Liver (tissue), 9 donors: ENCODE results near the gene DLK2. TPM values are rescaled to one million over a fixed set of nuclear protein-coding genes. Genes with fewer than 3 reads are reported as not detected.

Experiments
- DNase-seq: peaks from one replicate; pipeline ENCODE4 v3.0.0-alpha.2; 2017; ENCODE audit warnings: low spot score
- H3K27ac ChIP-seq, 2 donors: one replicate each; pipeline ENCODE4 v1.7.0; 2013; ENCODE audit warnings: inconsistent platforms in 2 of 2, low read length in 2 of 2, control low read depth in 1 of 2, low read depth in 1 of 2, mild to moderate bottlenecking in 1 of 2
- H3K27me3 ChIP-seq, 4 donors: one replicate each; pipeline versions ENCODE4 v1.6.1 to v1.7.0; 2013; ENCODE audit warnings: low read length in 3 of 4, inconsistent platforms in 1 of 4, mild to moderate bottlenecking in 1 of 4, moderate library complexity in 1 of 4; ENCODE audit not compliant: control insufficient read depth in 4 of 4, insufficient read depth in 4 of 4
- H3K36me3 ChIP-seq, 4 donors: one replicate each; pipeline versions ENCODE4 v1.6.1 to v1.7.0; 2013; ENCODE audit warnings: low read length in 3 of 4, mild to moderate bottlenecking in 3 of 4, low read depth in 1 of 4, moderate library complexity in 1 of 4; ENCODE audit not compliant: control insufficient read depth in 4 of 4, insufficient read depth in 3 of 4
- H3K4me1 ChIP-seq, 4 donors: one replicate each; pipeline versions ENCODE4 v1.6.1 to v1.7.0; 2013; ENCODE audit warnings: low read length in 3 of 4, mild to moderate bottlenecking in 3 of 4, moderate library complexity in 1 of 4; ENCODE audit not compliant: control insufficient read depth in 4 of 4, insufficient read depth in 4 of 4
- H3K4me3 ChIP-seq, 3 donors: one replicate each; pipeline versions ENCODE4 v1.6.1 to v1.7.0; 2013; ENCODE audit warnings: low read length in 3 of 3, control low read depth in 1 of 3, low read depth in 1 of 3, mild to moderate bottlenecking in 1 of 3
- H3K9ac ChIP-seq, 2 donors: one replicate each; pipeline ENCODE4 v1.7.0; 2013; ENCODE audit warnings: low read length in 2 of 2, mild to moderate bottlenecking in 2 of 2, moderate library complexity in 2 of 2, control low read depth in 1 of 2, low read depth in 1 of 2
- H3K9me3 ChIP-seq, 4 donors: one replicate each; pipeline versions ENCODE4 v1.6.1 to v1.7.0; 2013; ENCODE audit warnings: low read length in 3 of 4; ENCODE audit not compliant: control insufficient read depth in 4 of 4
- ATF3 ChIP-seq: IDR thresholded peaks from 2 replicates; pipeline ENCODE4 v1.6.1; 2016; ENCODE audit warnings: antibody characterized with exemption
- EGR1 ChIP-seq, 2 donors: IDR thresholded peaks; 2 replicates each; pipeline ENCODE4 v1.6.1; 2016 to 2018; ENCODE audit warnings: antibody characterized with exemption in 2 of 2, low read depth in 2 of 2
- FOXA1 ChIP-seq: IDR thresholded peaks from 2 replicates; pipeline ENCODE4 v1.6.1; 2016; ENCODE audit warnings: antibody characterized with exemption
- FOXA2 ChIP-seq: IDR thresholded peaks from 2 replicates; pipeline ENCODE4 v1.6.1; 2016; ENCODE audit warnings: antibody characterized with exemption
- GABPA ChIP-seq, 2 donors: IDR thresholded peaks in 1 of 2; conservative IDR thresholded peaks in 1 of 2; 2 replicates each; pipeline ENCODE4 v1.6.1; 2016; ENCODE audit warnings: antibody characterized with exemption in 2 of 2, mild to moderate bottlenecking in 1 of 2, moderate library complexity in 1 of 2
- HNF4A ChIP-seq, 2 donors: conservative IDR thresholded peaks; 2 replicates each; pipeline ENCODE4 v1.6.1; 2016; ENCODE audit warnings: antibody characterized with exemption in 2 of 2, mild to moderate bottlenecking in 2 of 2
- HNF4G ChIP-seq: IDR thresholded peaks from 2 replicates; pipeline ENCODE4 v1.6.1; 2016; ENCODE audit warnings: antibody characterized with exemption
- JUND ChIP-seq, 2 donors: IDR thresholded peaks; 2 replicates each; pipeline ENCODE4 v1.6.1; 2016; ENCODE audit warnings: antibody characterized with exemption in 2 of 2
- NR2F2 ChIP-seq: IDR thresholded peaks from 2 replicates; pipeline ENCODE4 v1.6.1; 2016; ENCODE audit warnings: antibody characterized with exemption
- RAD21 ChIP-seq, 2 donors: IDR thresholded peaks; 2 replicates each; pipeline ENCODE4 v1.6.1; 2016; ENCODE audit warnings: antibody characterized with exemption in 2 of 2, mild to moderate bottlenecking in 2 of 2
- REST ChIP-seq: IDR thresholded peaks from 2 replicates; pipeline ENCODE4 v1.6.1; 2016; ENCODE audit warnings: antibody characterized with exemption, mild to moderate bottlenecking
- RXRA ChIP-seq, 2 donors: IDR thresholded peaks; 2 replicates each; pipeline ENCODE4 v1.6.1; 2017 to 2018; ENCODE audit warnings: antibody characterized with exemption in 2 of 2, mild to moderate bottlenecking in 1 of 2
- SP1 ChIP-seq: IDR thresholded peaks from 2 replicates; pipeline ENCODE4 v1.6.1; 2018; ENCODE audit warnings: antibody characterized with exemption, mild to moderate bottlenecking
- TAF1 ChIP-seq: conservative IDR thresholded peaks from 2 replicates; pipeline ENCODE4 v1.6.1; 2016; ENCODE audit warnings: antibody characterized with exemption, mild to moderate bottlenecking
- YY1 ChIP-seq: IDR thresholded peaks from 2 replicates; pipeline ENCODE4 v1.6.1; 2016; ENCODE audit warnings: antibody characterized with exemption, mild to moderate bottlenecking
- ZBTB33 ChIP-seq: IDR thresholded peaks from 2 replicates; pipeline ENCODE4 v1.6.1; 2016; ENCODE audit warnings: antibody characterized with exemption
- WGBS: extraction: QIAGEN DNeasy Blood & Tissue Kit; methylation state at CpG from one replicate; pipeline ENCODE4 v1.1.7; 2013; 5-methylcytosine and 5-hydroxymethylcytosine counted together
- polyA plus RNA-seq, 2 donors: library from polyadenylated mRNA; stranded (reverse) in 1 of 2; unstranded in 1 of 2; fragments of 200-250 nt in 1 of 2; fragments of >200 nt in 1 of 2; fragmentation: Nextera tagmentation in 1 of 2; extraction: Ambion mirVana in 1 of 2; gene quantifications; one replicate each; pipeline versions ENCODE4 v1.2.1 to v1.2.3, GENCODE V29; 2013 to 2015
- total RNA-seq, 2 donors: library from RNA; depleted of rRNA; stranded (reverse); fragments of >200 nt; gene quantifications; one replicate each; pipeline ENCODE4 v1.2.3, GENCODE V29; 2014
- TF ChIP-seq, protein P1 (sequence below): fragments of 150-350 bp; IDR thresholded peaks from 2 replicates; pipeline ENCODE4 v1.5.1; 2017; ENCODE audit warnings: improper control_type of control experiment, low read depth, low read length; ENCODE audit not compliant: missing input control
- donor health status: healthy.
- donor health status: healthy.
- donor health status: healthy.
- donor health status: healthy.
- donor health status: healthy.

The DLK2 gene
- total and polyA plus RNA-seq, 4 donors: 0.08 to 1.0 (median 0.08) TPM; not detected in 1

GRCh38 chr6:43444036-43444435 lies 11.3 kb downstream of the DLK2 start:
- H3K4me3 ChIP-seq: no peak overlapping the region
- H3K27me3 ChIP-seq: no peaks in the 10 kb centered on the region
- H3K36me3 ChIP-seq: peaks cover 20 to 70% (median 31%) of the 10 kb centered on the region in 4 donors
- no peak for DNase-seq
- H3K4me1 ChIP-seq: no peaks in the 10 kb centered on the region
- H3K9me3 ChIP-seq: no peaks in the 10 kb centered on the region
- no peak overlapping the region for H3K27ac ChIP-seq
- no peak overlapping the region for H3K9ac ChIP-seq
- 94% methylated on average over 10 of the region's 10 CpGs for WGBS
- TF ChIP-seq FOXA2 (no peak), HNF4G (no peak), NR2F2 (no peak), GABPA (IDR thresholded peaks at IDR 0.05 in 1 of 2, conservative IDR thresholded peaks at IDR 0.05 in 1 of 2) (no peak), YY1 (no peak), TAF1 (no peak), RAD21 (IDR thresholded peaks at IDR 0.05) (no peak), HNF4A (conservative IDR thresholded peaks at IDR 0.05) (no peak), FOXA1 (no peak), JUND (IDR thresholded peaks at IDR 0.05) (no peak), REST (no peak), EGR1 (IDR thresholded peaks at IDR 0.05; ENCODE audit: low read depth in 2 of 2) (no peak), SP1 (no peak)
- TF ChIP-seq, protein P1, sequence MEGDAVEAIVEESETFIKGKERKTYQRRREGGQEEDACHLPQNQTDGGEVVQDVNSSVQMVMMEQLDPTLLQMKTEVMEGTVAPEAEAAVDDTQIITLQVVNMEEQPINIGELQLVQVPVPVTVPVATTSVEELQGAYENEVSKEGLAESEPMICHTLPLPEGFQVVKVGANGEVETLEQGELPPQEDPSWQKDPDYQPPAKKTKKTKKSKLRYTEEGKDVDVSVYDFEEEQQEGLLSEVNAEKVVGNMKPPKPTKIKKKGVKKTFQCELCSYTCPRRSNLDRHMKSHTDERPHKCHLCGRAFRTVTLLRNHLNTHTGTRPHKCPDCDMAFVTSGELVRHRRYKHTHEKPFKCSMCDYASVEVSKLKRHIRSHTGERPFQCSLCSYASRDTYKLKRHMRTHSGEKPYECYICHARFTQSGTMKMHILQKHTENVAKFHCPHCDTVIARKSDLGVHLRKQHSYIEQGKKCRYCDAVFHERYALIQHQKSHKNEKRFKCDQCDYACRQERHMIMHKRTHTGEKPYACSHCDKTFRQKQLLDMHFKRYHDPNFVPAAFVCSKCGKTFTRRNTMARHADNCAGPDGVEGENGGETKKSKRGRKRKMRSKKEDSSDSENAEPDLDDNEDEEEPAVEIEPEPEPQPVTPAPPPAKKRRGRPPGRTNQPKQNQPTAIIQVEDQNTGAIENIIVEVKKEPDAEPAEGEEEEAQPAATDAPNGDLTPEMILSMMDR: no peak

DNA sequence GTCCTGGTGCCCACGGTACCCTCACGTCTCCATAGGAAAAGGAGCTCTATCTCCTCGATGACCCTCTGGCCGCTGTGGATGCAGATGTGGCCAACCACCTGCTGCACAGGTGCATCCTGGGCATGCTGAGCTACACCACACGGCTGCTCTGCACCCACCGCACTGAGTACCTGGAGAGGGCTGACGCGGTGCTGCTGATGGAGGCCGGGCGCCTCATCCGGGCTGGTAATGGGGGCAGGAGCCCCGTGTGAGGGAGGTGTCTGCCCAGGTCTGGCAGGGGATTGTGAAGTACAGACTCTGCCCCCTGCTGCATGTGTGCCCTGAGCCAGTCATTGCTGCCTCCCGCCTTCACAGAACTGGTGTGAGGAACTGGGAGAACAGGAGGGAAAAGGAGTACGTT lies 12.4 kb downstream of the DLK2 start:
- Histone ChIP-seq H3K27ac (no peak overlapping the region), H3K9ac (no peak overlapping the region), H3K9me3 (no peaks in the 10 kb centered on the region), H3K4me1 (no peaks in the 10 kb centered on the region), H3K27me3 (no peaks in the 10 kb centered on the region), H3K4me3 (no peak overlapping the region), H3K36me3 (peaks cover 20 to 66% (median 28%) of the 10 kb centered on the region in 4 donors)
- DNase-seq: no peak
- 94% methylated on average over 14 of the region's 14 CpGs for WGBS
- no peak for TF ChIP-seq NR2F2
- TF ChIP-seq RXRA (IDR thresholded peaks at IDR 0.05): no peak
- TF ChIP-seq ATF3: no peak
- no peak for TF ChIP-seq FOXA1
- no peak for TF ChIP-seq GABPA (IDR thresholded peaks at IDR 0.05 in 1 of 2, conservative IDR thresholded peaks at IDR 0.05 in 1 of 2)
- no peak for TF ChIP-seq ZBTB33
- TF ChIP-seq YY1: no peak
- TF ChIP-seq SP1: no peak
- no peak for TF ChIP-seq REST
- TF ChIP-seq EGR1 (IDR thresholded peaks at IDR 0.05; ENCODE audit: low read depth in 2 of 2): no peak
- TF ChIP-seq JUND (IDR thresholded peaks at IDR 0.05): no peak
- TF ChIP-seq, protein P1: no peak
- no peak for TF ChIP-seq FOXA2
- TF ChIP-seq HNF4G: no peak
- no peak for TF ChIP-seq RAD21 (IDR thresholded peaks at IDR 0.05)
- no peak for TF ChIP-seq TAF1
- TF ChIP-seq HNF4A (conservative IDR thresholded peaks at IDR 0.05): no peak
